Measurements from ENCODE around the gene PFKM. TPM values are rescaled to one million over a fixed set of nuclear protein-coding genes. Genes with fewer than 3 reads are reported as not detected.

The PFKM gene
- total and polyA plus RNA-seq, 9 of the 15 experiments (the other 6 are each of a cell fraction or from before 2014, with no cell fraction given), result 16.5 to 39.9 (median 31.7) TPM

GRCh38 chr12:48080285-48080684, 38.9 kb upstream of the PFKM start:
- in situ Hi-C loops (cut with MboI) (no loop called here), intact Hi-C loops (cut with micrococcal nuclease) (no loop called here)
- H3K9me3 ChIP-seq (replicated peaks; ENCODE audit: control insufficient read depth, insufficient read depth, low read depth, low read length), result no peaks in the 10 kb centered on the region
- peaks cover 58% of the 10 kb centered on the region for H3K36me3 ChIP-seq (ENCODE audit: control insufficient read depth, insufficient read depth, low read length)
- no peaks in the 10 kb centered on the region for H3K27me3 ChIP-seq (ENCODE audit: control insufficient read depth in 2 of 2, insufficient read depth in 2 of 2, low read length in 2 of 2)
- FAIRE-seq (no peak), DNase-seq (ENCODE audit: extremely low read depth in 1 of 4, low spot score in 3 of 4) (no peak), ATAC-seq (no peak)
- no peak overlapping the region for H3K9ac ChIP-seq (ENCODE audit: insufficient read depth in 1 of 2, low read depth in 2 of 2, low read length in 2 of 2)
- no peaks in the 10 kb centered on the region for H3K4me1 ChIP-seq (replicated peaks in 1 of 2; ENCODE audit: control insufficient read depth in 2 of 2, insufficient read depth in 2 of 2, low read length in 2 of 2)
- H4K20me1 ChIP-seq (replicated peaks; ENCODE audit: control insufficient read depth, insufficient read depth, low read length), result no peaks in the 10 kb centered on the region
- 94% methylated on average over 5 of the region's 5 CpGs for WGBS (ENCODE audit: insufficient coverage, low coverage, missing lambda C conversion rate)
- no peak overlapping the region for H3K4me2 ChIP-seq (ENCODE audit: insufficient read depth, low read length)
- no peaks in the 10 kb centered on the region for H3K9me1 ChIP-seq (ENCODE audit: control insufficient read depth, insufficient read depth, low read length)
- POLR2A ChIA-PET, result no interaction called here
- H3K4me3 ChIP-seq, result no peak overlapping the region
- CTCF ChIA-PET (ENCODE audit: low intra/inter-chr PET ratio), result no interaction called here
- BruUV-seq (replicated peaks), result no TSS peak
- H3K27ac ChIP-seq (ENCODE audit: extremely low read depth, low read depth, low read length), result no peak overlapping the region
- no peaks in the 10 kb centered on the region for H3K79me2 ChIP-seq (ENCODE audit: control insufficient read depth, insufficient read depth, low read length)
- H2AFZ ChIP-seq (ENCODE audit: low read depth, low read length), result no peak overlapping the region
- TF ChIP-seq NR2F6 (CRISPR knock-in tag; IDR thresholded peaks at IDR 0.05), result no peak
- no peak for TF ChIP-seq MCM5 (IDR thresholded peaks at IDR 0.05; ENCODE audit: low read depth)
- TF ChIP-seq MCM3 (IDR thresholded peaks at IDR 0.05), result no peak
- TF ChIP-seq KAT7 (CRISPR knock-in tag; IDR thresholded peaks at IDR 0.05; ENCODE audit: borderline replicate concordance), result no peak
- TF ChIP-seq THAP7 (CRISPR knock-in tag; IDR thresholded peaks at IDR 0.05), result no peak
- TF ChIP-seq ZNF77 (CRISPR knock-in tag; IDR thresholded peaks at IDR 0.05), result no peak
- TF ChIP-seq HNRNPH1 (optimal IDR thresholded peaks at IDR 0.05; ENCODE audit: low read depth, low read length), result no peak
- no peak for TF ChIP-seq POLR2B (IDR thresholded peaks at IDR 0.05; ENCODE audit: low read depth, partially characterized antibody)
- TF ChIP-seq RBBP5 (IDR thresholded peaks at IDR 0.05; ENCODE audit: borderline replicate concordance, insufficient read depth, low read length, poor library complexity, severe bottlenecking), result no peak
- TF ChIP-seq LCOR (CRISPR knock-in tag; IDR thresholded peaks at IDR 0.05), result no peak
- no peak for TF ChIP-seq ZBTB34 (CRISPR knock-in tag; IDR thresholded peaks at IDR 0.05)
- TF ChIP-seq ZNF318 (IDR thresholded peaks at IDR 0.05; ENCODE audit: borderline replicate concordance in 1 of 2, low read depth in 1 of 2), result no peak
- no peak for TF ChIP-seq ZNF780A (CRISPR knock-in tag; IDR thresholded peaks at IDR 0.05)
- no peak for TF ChIP-seq MAX (CRISPR knock-in tag; IDR thresholded peaks at IDR 0.05)
